Stomach (tissue), 4 donors: Measurements from ENCODE around the gene ASTN2.

Experiments
- EP300 ChIP-seq: sonication (generic); formaldehyde crosslinking; IDR thresholded peaks from one replicate; pipeline ENCODE4 v1.6.1; 2017; ENCODE audit warnings: antibody characterized with exemption
- POLR2A ChIP-seq, 4 donors: fragments of 450-650 bp; IDR thresholded peaks; one replicate each; pipeline ENCODE4 v1.6.1; 2016; ENCODE audit warnings: antibody characterized with exemption in 4 of 4, control low read depth in 2 of 4, mild to moderate bottlenecking in 1 of 4, moderate library complexity in 1 of 4
- TF ChIP-seq, protein P1 (sequence below), 7 experiments: fragments of 450-650 bp in 4 of 7; fragments of 200-600 bp in 3 of 7; sonication (generic) in 3 of 7; IDR thresholded peaks; one replicate each; pipeline ENCODE4 v1.5.1; 2016 to 2019; ENCODE audit warnings: antibody characterized with exemption in 7 of 7, control low read depth in 2 of 7, mild to moderate bottlenecking in 1 of 7

DNA sequence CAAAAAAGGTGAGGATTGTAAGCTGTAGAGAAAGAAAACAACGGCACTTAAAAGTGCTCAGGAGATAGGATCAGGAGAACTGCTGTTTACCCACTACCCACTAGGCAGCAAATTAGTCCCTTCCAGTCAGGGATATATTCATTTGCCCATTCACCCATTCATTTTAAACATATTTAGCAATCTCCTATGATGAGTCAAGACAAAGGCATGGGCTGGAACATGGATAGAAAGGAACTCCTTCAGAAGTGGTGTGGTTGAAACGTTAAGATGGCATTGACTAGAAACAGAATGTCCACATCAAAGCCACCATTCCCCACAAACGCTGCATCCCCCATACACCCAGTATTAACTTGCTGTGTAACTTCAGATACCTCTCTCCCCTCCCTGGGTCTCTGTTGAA lies 225.7 kb downstream of the ASTN2 start:
- TF ChIP-seq POLR2A (IDR thresholded peaks at IDR 0.05) (no peak), EP300 (no peak)
- TF ChIP-seq, protein P1, sequence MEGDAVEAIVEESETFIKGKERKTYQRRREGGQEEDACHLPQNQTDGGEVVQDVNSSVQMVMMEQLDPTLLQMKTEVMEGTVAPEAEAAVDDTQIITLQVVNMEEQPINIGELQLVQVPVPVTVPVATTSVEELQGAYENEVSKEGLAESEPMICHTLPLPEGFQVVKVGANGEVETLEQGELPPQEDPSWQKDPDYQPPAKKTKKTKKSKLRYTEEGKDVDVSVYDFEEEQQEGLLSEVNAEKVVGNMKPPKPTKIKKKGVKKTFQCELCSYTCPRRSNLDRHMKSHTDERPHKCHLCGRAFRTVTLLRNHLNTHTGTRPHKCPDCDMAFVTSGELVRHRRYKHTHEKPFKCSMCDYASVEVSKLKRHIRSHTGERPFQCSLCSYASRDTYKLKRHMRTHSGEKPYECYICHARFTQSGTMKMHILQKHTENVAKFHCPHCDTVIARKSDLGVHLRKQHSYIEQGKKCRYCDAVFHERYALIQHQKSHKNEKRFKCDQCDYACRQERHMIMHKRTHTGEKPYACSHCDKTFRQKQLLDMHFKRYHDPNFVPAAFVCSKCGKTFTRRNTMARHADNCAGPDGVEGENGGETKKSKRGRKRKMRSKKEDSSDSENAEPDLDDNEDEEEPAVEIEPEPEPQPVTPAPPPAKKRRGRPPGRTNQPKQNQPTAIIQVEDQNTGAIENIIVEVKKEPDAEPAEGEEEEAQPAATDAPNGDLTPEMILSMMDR (IDR thresholded peaks at IDR 0.05) = no peak
